ENCODE measurements around the gene ZNF638.

Gene ZNF638

DNA sequence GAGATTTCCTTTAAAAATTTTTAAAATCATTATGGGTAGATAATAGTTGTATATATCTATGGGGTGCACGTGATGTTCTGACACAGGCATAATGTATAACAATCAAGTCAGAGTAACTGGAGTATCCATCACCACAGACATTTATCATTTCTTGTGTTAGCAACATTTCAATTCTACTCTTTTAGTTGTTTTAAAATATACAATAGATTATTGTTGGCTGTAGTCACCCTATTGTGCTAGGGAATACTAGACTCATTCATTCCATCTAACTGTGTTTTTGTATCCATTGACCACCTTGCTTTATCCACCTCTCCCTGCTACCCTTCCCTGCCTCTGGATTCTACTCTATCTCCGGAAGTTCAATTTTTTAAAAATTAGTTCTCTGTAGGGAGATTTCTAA is 152.8 kb downstream of the ZNF638 start:
- TF ChIP-seq, protein P1, sequence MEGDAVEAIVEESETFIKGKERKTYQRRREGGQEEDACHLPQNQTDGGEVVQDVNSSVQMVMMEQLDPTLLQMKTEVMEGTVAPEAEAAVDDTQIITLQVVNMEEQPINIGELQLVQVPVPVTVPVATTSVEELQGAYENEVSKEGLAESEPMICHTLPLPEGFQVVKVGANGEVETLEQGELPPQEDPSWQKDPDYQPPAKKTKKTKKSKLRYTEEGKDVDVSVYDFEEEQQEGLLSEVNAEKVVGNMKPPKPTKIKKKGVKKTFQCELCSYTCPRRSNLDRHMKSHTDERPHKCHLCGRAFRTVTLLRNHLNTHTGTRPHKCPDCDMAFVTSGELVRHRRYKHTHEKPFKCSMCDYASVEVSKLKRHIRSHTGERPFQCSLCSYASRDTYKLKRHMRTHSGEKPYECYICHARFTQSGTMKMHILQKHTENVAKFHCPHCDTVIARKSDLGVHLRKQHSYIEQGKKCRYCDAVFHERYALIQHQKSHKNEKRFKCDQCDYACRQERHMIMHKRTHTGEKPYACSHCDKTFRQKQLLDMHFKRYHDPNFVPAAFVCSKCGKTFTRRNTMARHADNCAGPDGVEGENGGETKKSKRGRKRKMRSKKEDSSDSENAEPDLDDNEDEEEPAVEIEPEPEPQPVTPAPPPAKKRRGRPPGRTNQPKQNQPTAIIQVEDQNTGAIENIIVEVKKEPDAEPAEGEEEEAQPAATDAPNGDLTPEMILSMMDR (conservative IDR thresholded peaks at IDR 0.05; ENCODE audit: low read depth, low read length) = no peak
- no peaks in the 10 kb centered on the region for H3K79me2 ChIP-seq (ENCODE audit: insufficient read depth, low read depth)
- no peaks in the 10 kb centered on the region for H3K36me3 ChIP-seq (ENCODE audit: insufficient read depth)
- H3K27me3 ChIP-seq (ENCODE audit: insufficient read depth, low read depth) = no peaks in the 10 kb centered on the region
- no peak overlapping the region for H3K27ac ChIP-seq
- no peak overlapping the region for H2AFZ ChIP-seq (ENCODE audit: low read depth)
- no peak overlapping the region for H3K4me3 ChIP-seq (IDR thresholded peaks at IDR 0.05; ENCODE audit: insufficient read depth, low read depth, low read length)
- H3K9ac ChIP-seq = no peak overlapping the region
- H3K4me2 ChIP-seq = no peak overlapping the region
- no peaks in the 10 kb centered on the region for H4K20me1 ChIP-seq (ENCODE audit: insufficient read depth)
- no peaks in the 10 kb centered on the region for H3K4me1 ChIP-seq (ENCODE audit: low read depth, poor library complexity, severe bottlenecking)
